Keratinocyte (primary cell): ENCODE measurements around the gene ATP6V0B.

Experiments
- EZH2 ChIP-seq: IDR thresholded peaks from one replicate; pipeline ENCODE4 v1.6.1; 2012; ENCODE audit warnings: inconsistent platforms, mild to moderate bottlenecking, low read length, moderate library complexity
- TF ChIP-seq, protein P1 (sequence below), 3 experiments: IDR thresholded peaks in 1 of 3; conservative IDR thresholded peaks in 1 of 3; optimal IDR thresholded peaks in 1 of 3; 2 replicates in 2 of 3; 3 replicates in 1 of 3; pipeline versions ENCODE3 to v1.5.1; 2011; ENCODE audit warnings: low read length in 3 of 3, mild to moderate bottlenecking in 3 of 3, moderate library complexity in 2 of 3, control low read depth in 1 of 3, inconsistent platforms in 1 of 3; ENCODE audit not compliant: insufficient read depth in 2 of 3; ENCODE audit errors: extremely low read depth in 1 of 3

- TF ChIP-seq, protein P1, sequence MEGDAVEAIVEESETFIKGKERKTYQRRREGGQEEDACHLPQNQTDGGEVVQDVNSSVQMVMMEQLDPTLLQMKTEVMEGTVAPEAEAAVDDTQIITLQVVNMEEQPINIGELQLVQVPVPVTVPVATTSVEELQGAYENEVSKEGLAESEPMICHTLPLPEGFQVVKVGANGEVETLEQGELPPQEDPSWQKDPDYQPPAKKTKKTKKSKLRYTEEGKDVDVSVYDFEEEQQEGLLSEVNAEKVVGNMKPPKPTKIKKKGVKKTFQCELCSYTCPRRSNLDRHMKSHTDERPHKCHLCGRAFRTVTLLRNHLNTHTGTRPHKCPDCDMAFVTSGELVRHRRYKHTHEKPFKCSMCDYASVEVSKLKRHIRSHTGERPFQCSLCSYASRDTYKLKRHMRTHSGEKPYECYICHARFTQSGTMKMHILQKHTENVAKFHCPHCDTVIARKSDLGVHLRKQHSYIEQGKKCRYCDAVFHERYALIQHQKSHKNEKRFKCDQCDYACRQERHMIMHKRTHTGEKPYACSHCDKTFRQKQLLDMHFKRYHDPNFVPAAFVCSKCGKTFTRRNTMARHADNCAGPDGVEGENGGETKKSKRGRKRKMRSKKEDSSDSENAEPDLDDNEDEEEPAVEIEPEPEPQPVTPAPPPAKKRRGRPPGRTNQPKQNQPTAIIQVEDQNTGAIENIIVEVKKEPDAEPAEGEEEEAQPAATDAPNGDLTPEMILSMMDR (optimal IDR thresholded peaks at IDR 0.05 in 1 of 3, IDR thresholded peaks at IDR 0.05 in 1 of 3, conservative IDR thresholded peaks at IDR 0.05 in 1 of 3; ENCODE audit: extremely low read depth in 1 of 3, insufficient read depth in 2 of 3, low read length in 3 of 3), result no peak
- no peak for TF ChIP-seq EZH2
Observed at GRCh38 chr1:43970911-43971310, 3.8 kb upstream of the ATP6V0B start.
